AML-193 (cell line): ENCODE measurements around the gene PTTG1IP.
"Not testable (repeated sequence)": the region's sequence is repeated elsewhere in the genome, so short reads cannot be mapped to it uniquely, and the experiment has no call there.

Source experiments
- DNase-seq, 2 experiments: peaks; one replicate each; lab custom pipeline; 2025; lab: John Stamatoyannopoulos, UW

Gene PTTG1IP

DNA sequence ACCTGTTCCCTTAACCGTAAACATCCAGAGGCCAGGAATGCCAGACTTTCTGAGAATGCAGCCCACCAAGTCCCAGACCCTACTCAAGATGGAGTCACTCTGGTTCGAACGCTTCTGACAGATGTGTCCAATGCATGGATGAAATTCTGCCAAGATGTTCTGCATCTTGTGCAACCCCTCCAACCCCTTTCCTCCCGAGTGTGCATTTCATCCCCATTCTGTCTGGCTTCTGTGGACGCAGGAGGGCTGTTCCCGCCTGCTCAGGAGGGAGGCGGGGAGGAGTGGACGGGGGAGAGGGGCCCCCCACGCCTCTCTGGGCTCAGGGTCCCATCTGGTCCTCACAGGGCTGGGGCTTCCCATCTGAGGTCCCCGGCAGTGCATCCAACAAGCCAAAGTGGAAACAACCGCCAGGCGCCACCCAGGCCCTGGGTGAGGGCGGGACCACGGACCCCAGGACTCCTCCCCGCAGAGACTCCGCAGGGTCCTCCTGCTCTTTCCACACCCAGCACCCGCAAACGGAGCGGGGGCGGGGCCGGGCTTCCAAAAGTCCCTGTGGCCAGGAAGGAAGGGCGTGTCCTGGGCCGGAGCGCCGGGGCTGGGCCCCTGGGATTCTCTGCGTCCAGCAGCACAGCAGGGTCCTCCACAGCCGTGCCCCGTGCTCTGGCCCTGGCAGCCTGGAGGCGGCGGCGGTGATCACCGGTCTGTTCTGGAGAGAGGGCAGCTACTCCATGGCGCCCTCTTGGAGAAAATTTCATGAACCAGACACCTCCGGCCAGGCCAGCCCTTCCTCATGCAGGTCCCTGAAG lies 27.9 kb downstream of the PTTG1IP start:
- peak; percentile 61 to 64 for DNase-seq

DNA sequence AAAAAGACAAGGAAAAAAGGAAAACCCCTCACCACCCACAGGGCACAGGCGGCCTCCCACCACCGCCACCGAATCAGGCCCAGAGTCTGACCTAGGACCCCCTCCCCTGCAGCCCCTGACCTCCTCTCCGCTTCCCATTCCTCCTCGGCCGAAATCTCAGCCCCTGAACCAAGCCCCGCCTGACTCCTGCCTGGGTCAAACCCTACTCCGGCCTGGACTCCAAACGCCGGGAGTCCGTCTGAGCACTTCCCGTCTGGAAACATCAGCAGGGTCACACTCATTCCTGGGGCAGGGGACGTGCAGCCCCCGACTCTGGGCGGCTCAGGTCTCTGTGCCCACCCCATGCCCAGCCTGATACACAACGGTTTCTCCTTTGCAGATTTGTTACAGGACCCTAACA lies 29.2 kb downstream of the PTTG1IP start:
- no peak for DNase-seq

- DNase-seq, result no peak
Observed at GRCh38 chr21:44842721-44843445, 30.6 kb downstream of the PTTG1IP start.

GRCh38 chr21:44842087-44842486 lies 31.4 kb downstream of the PTTG1IP start:
- DNase-seq, result no peak

DNA sequence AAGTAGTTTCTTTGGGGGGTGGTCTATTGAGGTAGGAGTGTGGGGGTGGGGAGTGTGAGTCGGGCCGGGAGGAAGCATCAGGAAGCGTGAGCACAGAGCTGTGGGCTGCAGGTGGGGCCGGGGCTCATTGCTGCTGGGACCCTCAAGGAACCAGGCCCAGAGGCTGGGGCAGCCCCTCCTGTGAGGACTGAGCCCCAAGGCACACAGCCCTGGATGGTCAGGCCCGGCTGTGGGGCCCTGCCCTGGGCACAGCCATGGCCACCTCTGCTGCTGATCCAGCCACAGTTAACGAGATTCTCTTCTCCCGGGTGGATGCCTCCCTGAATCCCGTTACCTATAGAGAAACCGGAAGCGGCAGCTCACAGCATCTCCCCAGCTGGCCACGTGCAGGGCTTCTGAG lies 32.7 kb downstream of the PTTG1IP start:
- no peak for DNase-seq

DNA sequence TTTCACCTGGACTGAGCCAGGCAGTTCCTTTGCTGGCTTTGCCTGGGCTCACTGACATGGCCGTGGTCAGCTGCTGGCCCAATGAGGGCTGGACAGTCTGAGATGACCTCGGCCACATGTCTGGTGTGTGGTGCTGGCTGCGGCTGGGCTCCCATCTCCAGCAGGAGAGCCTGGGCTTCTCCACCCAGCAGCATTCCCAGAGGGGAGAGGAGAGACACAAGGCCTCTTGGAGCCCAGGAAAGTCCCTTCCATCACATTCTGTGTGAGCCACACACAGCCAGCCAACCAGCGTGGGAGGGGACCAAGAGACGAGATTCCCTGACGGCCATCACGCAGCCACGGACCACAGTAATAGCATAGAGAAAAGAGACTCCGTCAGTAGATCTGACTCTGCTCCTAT lies 34.5 kb downstream of the PTTG1IP start:
- DNase-seq, result no peak

- DNase-seq, result no peak
Observed at GRCh38 chr21:44838039-44838895, 35.2 kb downstream of the PTTG1IP start.

GRCh38 chr21:44837537-44837936 lies 36.0 kb downstream of the PTTG1IP start:
- no peak for DNase-seq

GRCh38 chr21:44836666-44837471 lies 36.6 kb downstream of the PTTG1IP start:
- peak in 1 of 2 experiments; percentile 11 for DNase-seq

- DNase-seq, result no peak
Observed at GRCh38 chr21:44836349-44836665, 37.2 kb downstream of the PTTG1IP start.

DNA sequence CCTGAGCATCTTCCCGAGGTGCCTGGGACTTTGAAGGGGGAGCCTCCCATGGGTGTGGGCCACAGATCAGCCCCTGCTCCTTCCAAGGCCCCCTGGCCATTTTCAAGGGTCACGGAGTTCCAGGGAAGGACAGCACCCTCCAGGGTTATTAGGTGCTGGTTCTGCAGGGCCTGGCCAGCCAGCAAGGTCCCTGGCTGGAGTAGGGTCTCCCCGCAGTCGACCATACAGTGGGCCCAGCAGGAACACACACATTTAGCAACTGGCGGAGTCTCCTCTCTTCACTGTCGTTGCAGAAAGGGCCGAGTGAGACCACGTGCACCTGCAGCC lies 37.9 kb downstream of the PTTG1IP start:
- DNase-seq, result no peak

DNA sequence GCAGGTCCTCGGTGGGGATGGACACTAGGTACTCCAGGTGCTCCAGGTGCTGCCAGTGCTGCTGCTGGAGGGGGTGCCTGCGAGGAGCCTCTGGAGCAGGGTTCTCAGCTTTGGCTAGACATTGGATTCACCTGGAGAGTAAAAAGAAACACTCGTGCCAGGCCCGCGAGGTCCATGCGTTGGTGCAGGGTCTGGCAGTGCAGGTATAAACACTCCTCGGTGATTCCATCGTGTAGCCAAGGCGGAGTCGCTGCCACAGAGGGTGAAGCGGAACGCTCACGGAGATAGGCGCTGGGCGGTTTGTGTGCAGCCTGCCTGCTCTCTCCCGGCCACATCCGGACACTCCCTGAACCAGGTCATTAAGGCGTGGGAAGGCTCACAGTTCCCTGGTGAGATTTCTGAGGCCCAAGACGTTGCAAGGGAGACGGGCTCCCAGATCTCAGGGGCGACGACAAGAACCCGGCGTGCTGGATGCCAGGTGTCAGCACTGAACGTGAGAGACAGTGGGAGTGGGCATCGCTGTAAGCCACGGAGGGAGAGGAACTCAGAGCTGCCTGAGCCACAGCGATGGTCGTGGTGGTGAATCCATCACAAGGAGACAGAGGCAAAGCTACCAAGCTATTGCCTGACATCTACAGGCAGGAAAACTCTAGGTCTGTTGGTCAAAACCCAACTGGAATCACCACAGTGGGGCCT lies 38.4 kb downstream of the PTTG1IP start:
- no peak for DNase-seq

DNA sequence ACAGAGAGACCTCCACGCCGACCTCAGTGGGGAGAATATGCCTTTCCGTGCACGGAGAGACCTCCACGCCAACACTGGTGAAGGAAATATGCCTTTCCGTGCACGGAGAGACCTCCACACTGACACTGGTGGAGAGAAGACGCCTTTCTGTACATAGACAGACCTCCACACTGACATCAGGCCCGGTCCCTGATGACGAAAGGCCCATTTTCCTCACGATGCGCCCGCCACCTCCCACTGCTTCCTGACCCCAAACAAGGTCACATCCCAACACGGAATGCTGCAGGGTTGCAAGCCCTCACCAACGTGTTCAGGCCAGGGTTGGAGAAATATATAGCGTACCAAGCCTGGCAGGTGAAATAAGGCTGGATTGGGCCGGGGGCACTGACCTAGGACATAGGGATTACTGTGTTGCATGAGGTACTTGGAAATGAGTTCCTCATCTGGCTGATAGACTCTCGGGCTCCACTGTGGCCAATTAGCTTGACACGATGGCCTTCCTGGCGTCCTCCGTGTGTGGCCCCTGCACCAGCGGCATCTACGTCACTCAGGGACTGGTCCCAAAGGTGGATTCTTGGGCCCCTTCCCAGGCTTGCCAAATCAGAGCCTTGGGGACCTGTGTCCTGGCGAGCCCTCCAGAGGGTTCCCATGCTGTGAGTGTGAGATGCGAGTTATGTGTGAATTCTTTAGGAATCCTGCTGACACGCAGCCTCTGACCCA lies 39.1 kb downstream of the PTTG1IP start:
- DNase-seq, result no peak

DNA sequence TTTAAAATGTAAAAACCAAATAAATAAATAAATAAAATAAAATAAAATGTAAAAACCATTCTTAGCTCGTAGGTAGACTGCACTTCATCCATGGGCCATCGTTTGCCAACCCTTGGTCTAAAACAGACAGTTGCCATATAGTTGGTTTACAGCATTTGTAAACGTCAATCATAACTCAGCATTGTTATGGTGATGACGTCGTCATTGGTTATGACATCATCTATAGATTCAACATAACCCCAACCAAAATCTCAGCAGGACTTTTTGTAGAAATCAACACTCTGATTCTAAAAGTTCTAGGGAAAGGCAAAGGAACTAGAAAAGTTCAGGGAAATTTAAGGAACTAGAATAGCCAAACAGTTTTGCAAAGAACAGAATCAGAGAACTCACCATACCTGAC lies 39.8 kb downstream of the PTTG1IP start:
- DNase-seq, result no peak

DNA sequence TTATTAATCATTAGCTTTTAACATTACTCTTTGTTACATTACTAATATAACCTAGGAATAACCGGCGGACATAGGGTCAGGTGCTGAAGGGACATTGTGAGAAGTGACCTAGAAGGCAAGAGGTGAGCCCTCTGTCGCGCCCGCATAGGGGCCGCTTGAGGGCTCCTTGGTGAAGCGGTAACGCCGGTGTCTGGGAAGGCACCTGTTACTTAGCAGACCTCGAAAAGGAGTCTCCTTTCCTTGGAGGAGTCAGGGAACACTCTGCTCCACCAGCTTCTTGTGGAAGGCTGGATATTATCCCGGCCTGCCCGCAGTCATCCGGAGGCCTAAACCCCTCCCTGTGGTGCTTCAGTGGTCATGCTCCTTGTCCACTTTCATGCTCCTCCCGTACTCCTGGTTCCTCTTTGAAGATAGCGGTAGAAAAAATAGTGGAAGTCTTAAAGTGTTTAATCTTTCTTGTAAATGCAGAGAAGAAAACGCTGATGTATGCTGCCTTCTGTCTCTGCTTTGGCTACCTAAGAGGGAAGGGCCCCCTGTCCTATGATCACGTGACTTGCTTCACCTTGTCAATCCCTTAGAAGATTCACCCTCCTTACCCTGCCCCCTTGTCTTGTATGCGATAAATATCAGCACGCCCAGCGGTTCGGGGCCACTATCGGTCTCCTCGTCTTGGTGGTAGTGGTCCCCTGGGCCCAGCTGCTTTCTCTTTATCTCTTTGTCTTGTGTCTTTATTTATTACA lies 40.8 kb downstream of the PTTG1IP start:
- DNase-seq, result not testable (repeated sequence)

DNA sequence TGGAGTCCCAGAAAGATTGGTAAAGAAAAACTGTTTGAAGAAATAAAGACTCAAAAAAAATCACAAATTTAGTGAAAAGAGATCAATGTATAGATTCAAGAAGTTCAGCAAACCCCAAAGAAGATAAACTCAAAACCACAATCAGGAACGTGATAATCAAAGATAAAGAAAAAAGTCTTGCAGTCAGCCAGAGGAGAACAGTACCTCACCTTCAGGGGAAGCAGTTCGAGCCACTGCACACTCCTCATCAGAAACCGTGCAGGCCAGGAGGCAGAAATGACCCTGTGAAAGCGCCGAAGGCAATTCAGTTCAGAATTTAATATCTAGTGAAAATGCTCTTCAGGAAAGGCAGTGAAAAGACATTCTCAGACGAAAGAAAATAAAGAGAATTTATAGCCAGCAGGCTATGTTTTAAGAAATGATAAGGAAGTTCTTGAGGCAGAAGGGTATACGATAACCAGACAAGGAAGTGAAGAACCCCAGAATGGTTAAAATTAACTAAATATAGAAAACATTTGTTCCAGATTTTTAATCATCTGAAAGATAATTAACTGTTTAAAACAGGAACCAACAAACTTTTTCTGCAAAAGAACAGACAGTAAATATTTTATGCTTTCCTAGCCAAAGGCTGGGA lies 42.1 kb downstream of the PTTG1IP start:
- DNase-seq, result no peak

GRCh38 chr21:44829507-44830092 lies 43.9 kb downstream of the PTTG1IP start:
- DNase-seq, result no peak

DNA sequence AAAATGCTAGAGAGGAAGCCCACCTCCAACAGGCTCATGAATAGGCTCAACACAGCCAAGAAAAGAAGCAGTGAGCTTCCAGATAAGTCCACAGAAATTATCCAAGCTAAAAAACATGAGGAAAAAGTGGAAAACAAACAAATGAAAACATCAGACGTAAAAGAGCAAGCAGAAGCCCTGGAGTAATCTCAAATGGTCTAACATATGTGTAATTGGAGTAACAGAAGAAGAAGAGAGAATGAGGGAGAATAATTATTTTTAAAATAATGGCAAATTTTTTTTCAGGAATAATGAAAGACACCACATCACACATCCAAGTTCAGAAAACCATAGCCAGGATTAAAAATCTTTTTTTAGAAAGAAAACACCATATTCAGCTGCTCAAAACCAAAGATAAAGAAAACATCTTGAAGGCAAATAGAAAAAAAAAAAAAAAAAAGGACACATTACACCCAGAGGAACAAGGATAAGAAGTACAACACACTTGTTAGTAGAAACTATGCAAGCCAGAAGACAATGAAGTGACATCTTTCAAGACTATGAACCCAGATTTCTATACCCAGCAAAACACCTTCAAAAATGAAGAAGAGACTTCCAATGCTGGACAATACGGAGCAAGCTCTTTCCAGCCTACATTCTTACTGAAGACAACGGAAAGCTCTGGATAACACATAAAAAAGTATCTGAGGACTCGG lies 45.0 kb downstream of the PTTG1IP start:
- no peak for DNase-seq
